T1000 (cell line): ENCODE data around the gene PIGU.

Experiments used
- DNase-seq: peaks from one replicate; lab custom pipeline; 2025; ENCODE audit warnings: mixed read lengths; lab: John Stamatoyannopoulos, UW

The PIGU gene

DNA sequence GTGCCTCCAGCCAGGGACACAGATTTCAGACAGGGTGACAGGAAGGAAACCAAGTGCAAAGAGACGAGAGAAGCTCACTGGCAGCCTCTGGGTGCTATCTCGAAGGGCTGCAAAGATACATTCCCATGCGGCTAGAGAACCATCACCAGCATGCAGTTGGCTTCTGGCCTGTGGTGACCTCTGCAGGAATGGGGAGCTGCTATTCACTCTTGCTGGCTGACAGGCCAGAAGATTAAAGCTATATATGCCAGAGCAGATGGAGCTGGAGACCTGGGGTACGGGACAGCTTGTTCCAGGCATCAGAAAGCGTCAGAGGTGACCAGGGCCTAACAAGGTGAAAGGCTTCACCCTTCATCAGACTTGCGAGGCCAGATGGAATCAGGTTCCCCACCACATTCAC, 98.4 kb downstream of the PIGU start:
- no peak for DNase-seq

DNA sequence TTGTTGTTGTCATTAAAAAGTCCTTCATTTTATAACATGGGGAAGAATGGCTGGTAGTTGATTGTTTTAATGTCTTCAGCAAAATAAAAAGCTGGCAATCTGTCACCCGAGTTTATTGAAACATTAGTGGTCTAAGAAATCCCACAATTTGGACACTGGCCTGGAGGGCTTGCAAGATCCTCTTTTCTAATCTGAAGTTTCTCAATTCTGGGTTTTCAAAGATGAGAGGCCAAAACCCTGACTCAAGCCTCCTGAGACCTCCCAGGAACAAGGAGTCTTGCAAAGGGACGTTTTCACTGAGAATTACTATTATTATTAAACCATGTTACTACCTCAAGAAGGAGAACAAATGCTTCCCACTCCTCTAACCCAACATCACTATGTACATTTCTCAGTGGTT, 98.9 kb downstream of the PIGU start:
- DNase-seq, result no peak

DNA sequence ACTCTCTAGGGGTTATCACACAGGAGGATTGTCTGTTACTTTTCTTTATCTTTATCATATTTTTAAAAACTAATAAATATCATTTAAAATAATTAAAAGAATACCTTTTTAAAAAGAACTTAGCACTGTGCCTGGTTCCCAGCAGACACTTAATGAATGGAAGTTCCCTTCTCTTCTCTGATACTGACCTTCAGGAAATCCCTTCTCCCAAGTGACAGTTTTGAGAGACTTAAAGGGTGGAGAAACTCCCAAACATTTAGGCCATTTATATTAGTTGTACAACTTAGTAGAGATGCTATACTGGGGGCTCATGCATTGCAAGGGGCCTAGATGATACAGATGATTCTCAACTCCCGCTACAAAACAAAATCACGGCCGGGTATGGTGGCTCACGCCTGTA, 99.8 kb downstream of the PIGU start:
- no peak for DNase-seq

DNA sequence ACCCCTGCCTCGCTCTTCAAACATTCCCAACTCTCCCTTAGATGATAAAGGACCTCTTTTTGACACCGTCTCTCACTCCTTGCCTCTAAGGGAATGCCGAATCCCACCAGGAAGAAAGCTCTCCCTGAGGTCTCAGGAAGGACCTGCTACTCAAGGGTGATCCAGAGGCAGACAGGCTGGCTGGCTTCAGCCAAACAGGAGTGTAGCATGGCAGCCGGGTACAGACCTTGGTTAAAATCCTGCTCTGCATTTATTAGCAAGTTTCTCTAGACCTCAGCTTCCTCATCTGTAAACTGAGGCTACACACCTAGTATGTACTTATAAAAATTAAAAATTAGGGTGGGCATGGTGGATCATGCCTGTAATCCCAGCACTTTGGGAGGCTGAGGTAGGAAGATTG, 101.1 kb downstream of the PIGU start:
- no peak for DNase-seq

DNA sequence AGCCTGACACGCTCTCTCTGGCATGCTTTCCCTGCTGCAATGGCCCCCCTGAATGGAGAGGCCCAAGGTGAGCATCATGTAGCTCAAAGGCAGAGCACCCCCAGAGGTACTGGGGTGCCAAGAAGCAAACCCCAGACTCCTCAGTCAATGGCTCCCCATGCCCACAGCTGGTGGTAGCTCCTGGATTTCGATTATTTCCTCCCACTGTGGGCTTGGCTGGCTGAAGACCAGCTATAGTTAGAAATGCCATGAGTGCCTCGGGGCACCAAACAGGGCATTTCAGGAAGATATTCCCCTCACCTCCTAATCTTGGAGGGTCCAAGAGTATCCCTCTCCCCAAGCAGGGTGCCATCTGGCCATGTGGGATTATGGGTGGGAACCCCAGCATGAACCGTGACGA, 101.6 kb downstream of the PIGU start:
- no peak for DNase-seq

DNA sequence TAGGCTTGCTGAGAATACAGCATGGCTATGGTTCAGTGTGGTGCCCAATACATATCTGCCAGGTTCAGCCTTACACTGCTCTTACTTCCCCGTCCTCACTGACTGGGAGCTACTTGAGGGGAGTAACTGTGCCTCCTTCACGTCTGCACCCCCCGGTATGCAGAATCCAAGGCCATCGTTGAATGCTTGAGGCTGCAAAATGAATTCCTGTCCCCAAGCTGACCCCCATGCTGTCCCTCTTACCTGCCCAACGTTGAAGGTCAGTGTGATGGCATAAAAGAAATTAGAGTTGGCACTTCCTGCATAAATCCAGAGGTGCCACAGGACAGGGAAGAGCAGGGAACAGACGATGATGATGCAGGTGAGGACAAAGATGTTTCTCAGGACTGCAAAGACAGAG, 102.0 kb downstream of the PIGU start:
- no peak for DNase-seq

DNA sequence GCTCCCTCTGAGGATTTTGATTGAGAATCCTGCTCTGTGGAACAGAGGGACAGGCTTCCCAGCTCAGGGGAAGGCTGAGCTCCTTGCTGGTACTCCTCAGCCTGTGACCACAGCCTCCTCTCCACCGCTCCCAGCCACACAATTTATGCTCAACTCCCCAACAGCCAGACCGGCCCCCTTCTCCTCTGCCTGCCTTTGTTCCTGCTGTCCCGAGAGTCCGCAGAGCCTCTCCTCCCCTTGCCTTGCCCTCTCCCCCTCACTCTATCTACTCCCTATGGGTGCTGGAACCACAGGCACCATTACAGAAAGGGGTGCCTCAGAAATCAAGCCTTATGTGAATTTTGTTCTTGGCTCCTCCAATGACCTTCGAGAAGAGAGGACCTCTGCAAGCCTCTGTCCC, 102.5 kb downstream of the PIGU start:
- no peak for DNase-seq

DNA sequence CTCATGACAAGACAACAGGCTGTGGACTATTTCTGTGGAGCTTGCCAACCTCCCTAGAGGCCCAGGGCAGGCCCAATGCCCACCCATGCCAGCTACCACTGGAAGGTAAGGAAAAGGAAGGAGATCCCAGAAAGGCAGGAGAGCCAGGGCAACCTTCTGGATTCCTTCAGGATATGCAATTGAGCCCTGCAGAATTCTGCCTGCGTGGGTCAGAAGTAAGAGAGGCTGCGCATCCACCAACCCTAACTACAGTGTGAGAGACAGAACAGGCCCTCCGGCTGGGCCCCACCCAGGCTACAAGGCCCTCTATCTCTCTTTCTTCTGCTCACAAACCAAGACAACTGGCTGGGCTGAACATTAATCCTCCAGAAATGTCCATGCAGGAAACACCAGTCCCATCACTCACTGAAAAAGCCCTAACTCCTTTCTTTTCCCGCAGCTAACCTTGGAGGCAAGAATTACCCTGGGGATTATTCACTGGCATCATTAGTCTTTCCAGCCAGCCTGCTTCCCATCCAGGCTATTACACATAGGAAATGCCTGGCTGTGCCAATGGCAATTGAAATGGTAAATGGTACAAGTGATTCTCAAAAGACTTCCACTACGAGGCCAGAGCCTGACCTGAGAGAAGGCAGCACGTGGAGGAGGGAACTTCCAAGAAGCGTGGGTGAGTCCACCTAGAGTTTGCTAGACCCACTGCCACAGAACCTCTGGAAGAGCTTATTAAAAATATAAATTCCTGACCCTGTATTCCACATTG, 103.2 kb downstream of the PIGU start:
- DNase-seq, result no peak

DNA sequence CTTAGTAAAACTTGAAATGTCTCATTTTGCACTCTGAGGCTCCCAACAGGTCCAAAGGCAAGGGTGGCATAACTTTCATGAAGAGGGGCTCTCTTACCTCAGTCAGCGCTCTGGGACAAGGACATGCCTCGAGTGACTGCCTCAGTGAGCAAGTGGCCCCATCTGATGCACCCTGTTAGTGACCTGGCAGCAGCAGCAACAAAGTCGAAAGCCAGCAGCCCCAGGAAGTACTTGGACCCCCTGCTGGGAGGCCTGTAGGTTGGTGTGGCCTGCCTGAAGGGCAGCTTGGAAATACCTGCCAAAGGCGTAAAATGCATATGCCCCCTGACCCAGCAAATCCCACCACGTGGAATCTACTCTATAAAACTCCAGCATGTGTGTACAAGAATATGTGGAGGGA, 105.1 kb downstream of the PIGU start:
- DNase-seq, result no peak

DNA sequence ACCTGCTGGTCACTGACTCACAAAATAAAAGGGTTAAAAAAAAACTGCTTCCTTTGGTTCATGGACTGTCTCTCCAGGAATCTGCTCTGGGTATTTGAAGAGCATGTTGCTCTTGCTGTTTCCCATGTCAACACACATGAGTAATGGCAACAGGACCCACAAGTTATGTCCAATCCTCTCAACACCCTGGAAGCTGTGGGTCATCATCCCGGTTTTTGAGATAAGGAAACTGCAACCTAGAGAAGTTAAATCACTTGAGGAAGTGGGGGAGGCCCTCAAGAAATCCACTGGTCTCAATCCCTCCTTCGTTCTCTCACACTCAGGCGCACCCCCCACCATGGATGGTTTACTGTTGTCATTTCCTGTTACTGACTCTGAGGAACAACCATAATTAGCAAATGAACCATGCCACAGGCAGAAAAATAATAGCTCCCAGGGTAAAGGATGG, 106.0 kb downstream of the PIGU start:
- DNase-seq, result no peak

DNA sequence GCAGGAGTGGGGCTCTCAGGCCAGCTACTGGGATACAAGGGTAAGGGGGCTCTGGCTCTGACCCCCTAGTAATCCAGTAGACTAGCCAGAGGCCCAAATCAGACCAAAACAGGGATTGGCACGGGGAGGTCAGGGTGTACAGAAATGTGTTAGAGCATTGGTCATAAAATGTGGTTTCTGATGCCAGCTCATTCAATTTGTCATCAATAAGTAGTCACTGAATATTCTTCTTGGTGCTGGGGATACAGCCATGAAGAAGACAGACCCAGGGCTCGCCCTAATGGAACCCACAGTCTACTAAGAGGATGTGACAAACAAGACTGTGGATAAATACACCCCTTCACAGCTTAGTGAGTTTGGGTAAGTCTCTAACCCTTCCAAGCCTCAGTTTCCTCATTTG, 107.3 kb downstream of the PIGU start:
- no peak for DNase-seq

DNA sequence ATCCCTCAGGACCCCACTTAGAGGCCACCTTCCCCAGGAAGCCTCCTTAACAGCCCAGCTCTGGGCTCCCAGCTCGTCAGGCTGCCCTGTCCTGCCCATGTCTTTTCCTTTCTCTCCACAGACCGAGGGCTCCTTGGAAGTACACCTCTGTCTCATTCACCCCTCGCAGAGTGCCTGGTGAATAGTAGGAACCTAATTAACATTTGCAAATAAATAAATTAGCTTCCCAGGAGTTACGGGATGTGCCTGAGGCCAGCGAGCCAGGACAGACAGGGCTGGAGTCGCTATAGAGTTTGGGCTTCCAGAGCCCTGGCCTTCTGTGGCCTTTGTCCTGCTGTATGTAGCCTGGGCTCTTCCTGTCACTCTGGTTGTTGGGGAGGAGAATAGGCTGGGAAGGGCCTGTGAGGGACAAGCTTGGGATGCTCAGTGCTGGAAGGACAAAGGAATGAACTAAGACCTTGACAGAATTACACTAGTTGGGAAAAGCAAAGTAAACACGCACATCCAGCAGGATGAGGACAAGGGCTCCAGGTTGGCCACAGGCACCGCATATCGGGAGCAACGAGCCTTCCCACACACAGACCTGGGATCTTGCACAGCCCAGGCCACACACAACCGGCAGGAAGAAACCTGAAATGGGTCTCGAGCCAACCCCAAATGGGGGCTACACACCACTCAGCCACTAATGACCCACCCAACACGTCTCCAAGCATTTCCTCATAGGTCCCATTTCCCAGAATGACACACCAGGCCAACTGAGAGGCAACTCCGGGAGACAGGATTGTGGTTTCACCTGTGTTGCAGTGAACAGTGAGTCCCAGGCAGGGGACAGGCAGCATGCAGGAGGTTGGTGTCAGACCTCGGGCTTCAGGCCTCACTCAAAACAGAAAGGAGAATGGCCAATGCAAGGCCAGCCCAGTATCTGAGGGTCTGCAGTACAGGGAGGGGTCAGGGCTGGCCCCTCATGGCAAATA, 108.7 kb downstream of the PIGU start:
- no peak for DNase-seq

DNA sequence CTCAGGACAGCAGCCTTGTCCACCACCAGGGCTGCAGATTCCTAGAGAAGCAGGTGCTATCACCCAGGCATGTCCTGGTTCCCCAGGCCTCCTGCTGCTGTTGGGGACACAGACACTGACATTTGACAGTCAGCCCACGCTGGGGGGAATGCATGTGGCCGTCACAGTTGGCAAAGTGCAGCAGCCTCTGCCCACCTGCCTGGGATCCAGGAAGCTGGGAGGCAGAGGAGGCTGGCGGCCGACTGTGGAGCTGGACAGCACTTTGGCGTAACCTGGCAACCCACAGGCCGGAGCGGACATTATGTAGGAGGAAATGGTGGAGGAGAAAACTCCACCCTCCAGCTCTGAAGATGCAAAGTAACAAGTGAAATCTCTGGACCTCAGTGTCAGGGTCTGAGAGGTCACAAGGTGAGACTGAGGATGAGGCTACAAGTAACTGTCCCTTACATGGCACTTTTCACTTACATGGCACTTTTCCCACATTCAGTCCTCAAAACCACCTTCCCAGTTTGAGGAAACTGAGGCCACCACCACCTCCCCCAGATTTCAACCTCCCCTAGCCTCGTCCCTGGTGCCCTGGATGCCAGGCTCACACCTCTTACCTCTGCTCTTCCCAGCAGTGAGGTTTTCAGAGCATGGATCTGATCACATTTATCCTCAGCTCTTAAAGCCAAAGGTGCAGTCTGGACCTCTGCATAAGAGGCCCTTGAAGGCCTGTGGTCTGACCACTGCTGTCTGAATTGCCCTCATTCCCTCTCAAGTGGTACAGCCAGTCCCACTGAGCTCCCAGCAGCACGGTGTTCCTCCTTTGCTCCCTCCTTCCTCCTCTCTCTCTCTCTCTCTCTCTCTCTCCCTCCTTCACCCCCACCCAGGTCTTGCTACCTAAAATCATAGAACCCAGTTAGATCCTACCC, 109.7 kb downstream of the PIGU start:
- no peak for DNase-seq

DNA sequence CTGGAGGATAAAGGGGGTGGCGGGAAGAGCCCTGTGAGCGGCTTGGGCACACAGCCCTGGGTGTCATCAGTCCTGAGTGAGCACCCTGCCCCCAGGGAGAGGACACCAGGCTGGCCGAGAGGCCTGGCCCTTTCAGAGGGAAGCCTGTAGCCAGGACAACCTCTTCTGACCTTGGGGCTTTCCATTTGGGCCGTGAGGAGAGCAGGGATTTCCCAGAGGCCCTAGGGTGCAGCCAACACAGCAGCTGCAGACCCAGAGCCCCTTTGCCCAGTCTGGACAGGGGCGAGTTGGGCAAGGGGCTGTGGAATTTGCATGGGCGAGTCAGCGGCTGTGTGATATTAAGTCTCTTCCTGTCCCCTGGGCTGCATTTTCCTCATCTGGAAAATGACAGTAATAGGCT, 112.1 kb downstream of the PIGU start:
- DNase-seq, result no peak

DNA sequence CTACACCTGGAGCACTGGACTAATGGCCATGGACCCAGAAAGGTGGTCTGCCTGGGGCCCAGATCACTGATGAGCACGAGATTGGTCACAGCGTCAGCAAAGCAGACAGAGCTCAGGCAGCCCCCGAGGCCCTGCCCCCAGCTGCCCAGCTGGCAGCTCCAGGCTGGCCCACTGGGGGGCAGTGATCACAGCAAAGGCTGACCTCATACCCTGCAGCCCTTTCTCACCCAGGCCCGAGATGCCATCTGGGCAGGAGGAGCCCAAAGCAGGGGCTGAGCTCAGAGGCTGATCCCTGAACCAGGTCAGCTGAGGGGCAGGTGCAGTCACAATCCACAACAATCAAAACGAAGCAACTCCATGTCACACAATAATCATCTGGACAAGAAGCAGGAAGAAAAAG, 114.3 kb downstream of the PIGU start:
- DNase-seq, result no peak

DNA sequence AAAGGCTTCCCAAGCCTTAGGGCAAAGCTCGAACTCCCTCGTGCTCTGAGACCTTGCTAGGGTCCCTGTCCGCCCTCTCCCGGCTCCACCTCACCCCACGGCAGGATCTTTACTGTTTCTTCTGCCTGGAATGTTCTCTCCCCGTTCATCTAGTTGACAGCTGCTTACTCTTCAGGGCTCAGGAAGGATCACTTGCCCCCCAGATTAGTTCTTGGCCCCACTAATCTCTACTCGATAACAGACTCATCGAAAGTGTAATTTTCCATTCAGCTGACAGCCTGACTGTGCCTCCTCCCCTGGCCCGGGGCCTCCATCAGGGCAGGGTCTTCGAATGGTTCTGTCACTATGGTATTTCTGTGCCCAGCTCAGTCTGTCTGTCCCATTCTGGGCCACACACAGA, 115.2 kb downstream of the PIGU start:
- no peak for DNase-seq

DNA sequence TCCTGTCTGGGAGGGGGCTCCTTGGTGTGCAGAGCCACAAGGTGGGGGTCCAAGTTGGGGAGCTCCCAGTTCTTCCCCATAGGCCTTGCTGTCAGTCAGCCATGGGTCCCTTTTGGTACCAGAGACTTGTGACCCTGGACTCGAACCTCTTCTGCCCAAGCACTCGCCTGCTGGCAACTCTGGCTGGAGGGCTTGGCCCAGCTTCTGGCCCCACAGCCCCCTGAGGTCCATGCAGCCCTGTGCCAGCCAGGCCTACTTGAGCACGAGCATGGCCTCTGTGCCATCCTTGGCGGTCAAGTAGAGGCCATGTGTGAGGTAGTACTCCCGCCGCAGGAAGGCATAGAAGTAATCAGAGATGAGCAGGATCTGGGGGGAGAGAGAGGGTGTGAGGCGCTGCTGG, 116.3 kb downstream of the PIGU start:
- no peak for DNase-seq

DNA sequence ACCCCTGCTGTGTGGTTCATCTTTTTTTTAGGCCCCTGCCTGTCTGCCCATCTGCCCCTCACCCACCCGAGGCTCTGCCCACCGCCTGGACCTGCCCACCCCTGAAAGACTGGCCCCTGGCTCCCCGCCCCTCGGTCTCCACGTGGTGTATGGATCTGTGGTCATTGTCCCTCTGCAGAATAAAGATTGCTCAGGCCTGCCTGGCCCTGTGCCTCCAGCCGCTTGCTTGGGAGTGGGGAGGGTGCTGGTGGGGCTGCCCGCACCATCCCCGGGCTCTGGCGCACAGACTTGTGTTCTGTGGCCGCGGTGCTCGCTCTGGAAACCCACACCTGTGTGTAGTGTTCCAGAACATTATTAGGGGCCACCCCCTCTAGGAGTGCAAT, 116.8 kb downstream of the PIGU start:
- no peak for DNase-seq

DNA sequence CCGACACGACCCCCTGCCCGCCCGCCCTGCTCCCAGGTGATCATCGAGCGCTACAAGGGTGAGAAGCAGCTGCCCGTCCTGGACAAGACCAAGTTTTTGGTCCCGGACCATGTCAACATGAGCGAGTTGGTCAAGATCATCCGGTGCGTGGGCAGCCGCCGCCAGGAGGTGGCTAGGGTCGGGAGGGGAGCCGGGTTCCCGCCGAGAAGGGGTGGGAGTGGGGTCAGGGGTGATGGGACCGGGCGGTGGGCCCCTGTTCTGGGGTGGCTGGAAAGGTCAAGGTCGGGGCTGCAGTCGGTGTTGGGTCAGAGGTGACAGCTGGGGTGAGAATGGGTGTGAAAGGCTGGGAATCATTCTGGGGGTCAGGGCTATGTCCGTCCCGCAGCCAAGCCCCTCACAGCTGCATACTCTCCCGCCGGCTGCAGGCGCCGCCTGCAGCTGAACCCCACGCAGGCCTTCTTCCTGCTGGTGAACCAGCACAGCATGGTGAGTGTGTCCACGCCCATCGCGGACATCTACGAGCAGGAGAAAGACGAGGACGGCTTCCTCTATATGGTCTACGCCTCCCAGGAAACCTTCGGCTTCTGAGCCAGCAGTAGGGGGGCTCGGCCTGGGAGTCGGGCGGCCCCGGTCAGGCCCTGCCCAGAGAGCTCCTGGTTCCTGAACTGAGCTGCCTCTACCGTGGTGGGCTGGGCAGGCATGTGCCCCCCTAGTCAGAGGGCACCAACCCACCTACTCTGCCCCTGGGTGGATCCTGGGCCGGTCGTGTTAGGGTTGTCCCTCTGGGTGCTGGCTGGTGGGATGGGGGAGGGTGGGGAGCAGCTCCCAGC, 117.4 kb downstream of the PIGU start:
- no peak for DNase-seq

DNA sequence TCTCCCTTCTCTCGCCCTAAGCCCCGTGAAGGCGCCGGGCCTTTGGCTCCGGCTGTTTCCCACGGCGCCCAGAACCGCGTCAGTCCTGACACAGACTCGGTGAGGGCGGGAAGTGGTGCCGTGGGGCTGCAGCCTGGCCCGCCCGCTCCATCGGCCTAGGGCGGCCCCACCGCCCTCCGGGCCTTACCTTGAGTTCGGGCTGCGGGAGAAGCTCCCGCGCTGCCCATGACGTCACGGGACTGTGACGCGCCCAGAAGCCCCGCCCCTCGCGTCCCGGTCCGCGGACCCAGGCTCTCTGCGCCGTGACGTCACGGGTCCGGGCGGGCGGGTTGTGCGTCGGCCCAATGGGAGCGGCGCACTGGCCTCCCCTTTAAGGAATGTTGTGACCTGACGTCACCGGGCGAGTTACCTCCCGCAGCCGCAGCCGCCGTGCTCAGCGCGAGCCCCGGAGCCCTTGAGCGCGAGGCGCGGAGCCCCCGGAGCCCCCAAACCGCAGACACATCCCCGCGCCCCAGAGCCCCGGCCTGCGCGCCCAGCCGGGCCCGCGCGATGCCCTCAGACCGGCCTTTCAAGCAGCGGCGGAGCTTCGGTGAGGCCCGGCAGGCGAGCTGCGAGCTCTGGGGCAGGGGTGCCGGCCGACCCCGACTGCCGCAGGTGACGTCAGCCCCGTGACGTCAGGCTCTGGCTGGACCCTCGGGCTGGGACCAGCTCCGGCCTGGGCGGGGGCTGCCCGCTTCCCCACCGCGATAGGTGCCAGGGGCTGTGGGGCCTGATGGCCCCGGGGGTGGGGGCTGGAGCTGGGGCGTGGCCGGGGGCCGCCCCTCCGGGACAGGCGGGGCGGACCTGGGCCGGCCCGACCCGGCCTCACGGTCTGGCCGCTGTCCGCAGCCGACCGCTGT, 118.3 kb downstream of the PIGU start, which contains the start of gene MAP1LC3A:
TSS of gene MAP1LC3A (plus strand) at position 399 of the 899 bp plus-strand sequence. CDS start at position 550, 151 bp downstream.
- DNase-seq, result peak; percentile 92
